GM18519 (cell line): ENCODE results near the gene TBCA.

Experiments used
- ATAC-seq: cut with Tn5 transposase; IDR thresholded peaks from one replicate; pipeline ENCODE4 v1.9.1; 2021; ENCODE audit warnings: mild to moderate bottlenecking, moderate library complexity; ENCODE audit not compliant: unreplicated experiment, low FRiP score

The TBCA gene

GRCh38 chr5:77645158-77645994 is 130.8 kb downstream of the TBCA start:
- no peak for ATAC-seq

DNA sequence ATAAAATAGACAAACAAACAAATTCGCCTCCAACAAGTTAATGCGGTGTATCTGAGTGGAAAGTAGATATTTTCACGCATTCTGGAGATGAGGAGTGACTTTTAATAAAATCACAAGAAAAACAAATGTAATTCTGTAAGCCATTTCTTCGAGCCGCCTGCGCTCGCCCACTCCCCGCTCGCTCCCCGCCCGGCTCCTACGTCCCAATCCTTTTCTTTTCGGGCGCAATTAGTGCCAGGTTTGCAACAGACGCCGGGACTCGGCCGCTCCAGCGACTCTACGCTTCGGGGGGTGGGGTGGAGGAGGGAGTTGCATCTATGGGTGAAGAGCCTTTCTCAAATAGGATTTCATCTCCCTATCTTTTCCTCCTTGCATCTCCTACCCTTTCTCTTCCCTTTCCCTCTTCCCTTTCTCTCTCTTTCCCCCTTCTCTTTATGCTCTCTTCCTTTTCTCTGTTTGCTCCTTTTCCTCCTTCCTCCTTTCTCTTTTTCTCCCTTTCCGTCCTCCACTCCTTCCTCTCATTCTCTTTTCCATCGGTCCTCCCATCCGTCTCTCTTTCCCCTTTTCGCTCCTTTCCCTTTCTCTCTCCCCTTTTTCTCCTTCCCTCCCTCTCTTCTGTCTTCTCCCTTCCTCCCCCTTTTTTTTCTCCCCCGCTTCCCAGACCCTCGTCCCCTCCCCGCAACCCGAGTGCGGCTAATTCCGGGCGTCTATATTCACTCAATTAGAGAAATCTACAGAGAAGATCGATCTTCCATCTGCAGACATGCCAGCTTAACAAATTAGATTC is 131.6 kb downstream of the TBCA start:
- no peak for ATAC-seq

DNA sequence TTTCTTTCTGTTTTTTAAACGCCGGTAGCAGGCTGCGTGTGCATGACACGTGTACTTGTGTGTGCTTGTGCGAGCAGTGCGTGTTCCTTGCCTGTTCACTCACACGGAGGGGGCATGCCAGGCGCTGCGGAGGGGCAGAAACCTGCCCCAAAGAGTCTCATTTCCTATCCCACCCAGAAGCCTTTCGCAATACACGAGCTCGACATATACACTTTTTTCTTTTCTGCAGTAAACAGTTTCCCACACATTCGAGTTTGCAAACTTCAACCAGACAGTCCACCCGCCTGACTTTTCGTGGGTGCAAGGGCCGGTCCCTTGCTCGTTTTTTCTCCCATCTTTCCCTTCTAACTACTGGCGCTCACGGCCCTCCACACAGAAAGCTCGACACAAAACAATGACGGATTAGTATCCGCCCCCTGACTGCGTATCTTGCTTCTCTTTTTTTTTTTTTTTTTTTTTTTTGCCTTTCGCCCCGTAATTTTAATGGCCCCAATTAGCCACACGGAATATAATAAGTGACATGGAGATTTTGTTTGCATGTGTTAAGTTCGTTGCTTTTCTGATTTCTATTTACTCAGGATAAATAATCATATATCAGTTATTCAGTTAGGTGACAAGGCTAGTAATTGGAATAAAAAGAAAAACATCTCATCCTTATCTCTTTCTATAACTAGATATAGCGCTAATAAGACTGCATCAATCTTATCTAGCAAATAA is 132.3 kb downstream of the TBCA start:
- ATAC-seq, result no peak

GRCh38 chr5:77642738-77643653 is 133.1 kb downstream of the TBCA start:
- no peak for ATAC-seq

DNA sequence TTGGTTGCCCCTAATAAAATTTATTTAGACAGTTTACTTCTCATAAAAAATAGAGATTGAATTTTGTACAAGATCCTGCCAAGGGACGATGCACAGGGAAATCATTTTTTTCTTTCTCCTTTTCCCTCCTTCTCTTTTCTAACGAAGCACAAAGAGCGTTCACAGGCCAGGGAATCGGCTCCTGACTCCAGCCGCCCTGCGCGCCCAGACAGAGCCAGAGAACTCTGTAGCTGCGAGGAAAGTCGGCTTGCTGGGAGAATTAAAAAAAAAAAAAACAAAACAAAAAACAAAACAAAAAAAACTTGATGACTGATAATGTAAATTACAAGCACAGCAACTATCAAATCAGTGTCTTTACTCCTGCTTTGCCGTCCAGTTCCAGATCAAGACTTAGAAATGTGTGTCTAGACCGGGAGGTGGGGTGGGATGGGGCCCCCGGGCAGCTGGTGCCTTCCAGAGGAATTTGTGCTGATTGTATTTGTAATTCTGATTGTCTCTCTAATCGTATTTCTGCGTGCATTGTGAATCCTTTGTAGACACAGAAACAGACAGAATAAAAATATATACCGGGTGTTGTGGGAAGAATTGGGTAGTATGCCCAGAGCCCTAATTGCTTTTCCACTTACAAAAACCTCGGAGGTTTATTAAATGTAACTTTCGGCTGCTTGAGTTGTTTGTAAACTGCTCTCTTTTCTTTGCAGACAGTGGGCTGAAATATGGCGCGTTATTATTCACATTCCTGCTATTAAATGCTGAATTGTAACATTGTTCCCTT is 134.0 kb downstream of the TBCA start:
- no peak for ATAC-seq

DNA sequence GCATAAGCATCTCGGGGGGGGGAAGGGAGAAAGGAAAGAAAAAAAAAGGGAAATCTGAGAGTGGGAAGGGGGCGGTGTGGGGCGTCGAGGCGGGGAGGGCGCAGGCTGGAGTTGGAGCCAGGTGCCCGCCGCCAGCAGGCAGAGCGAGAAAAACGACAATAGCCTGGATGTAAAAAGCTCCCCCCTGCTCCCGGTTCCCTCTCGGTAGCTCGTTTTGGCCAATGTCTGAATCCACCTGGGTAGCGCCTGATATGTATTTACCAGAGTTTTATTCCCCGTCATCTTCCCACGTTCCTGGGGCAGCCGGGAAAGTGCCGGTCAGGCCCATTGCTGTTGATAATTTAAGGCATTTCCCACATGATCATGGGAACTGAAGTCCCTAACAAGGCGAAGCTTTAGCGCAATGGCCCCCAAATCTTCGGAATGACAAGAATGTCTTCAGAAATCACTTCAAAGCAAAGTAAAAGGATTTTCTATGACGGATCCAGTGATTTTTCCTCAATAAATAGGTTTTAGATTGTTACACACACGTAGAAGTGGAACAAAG is 134.7 kb downstream of the TBCA start:
- ATAC-seq, result no peak
